Liver (tissue), 9 donors: ENCODE results near the gene UGT2B7. TPM values are rescaled to one million over a fixed set of nuclear protein-coding genes. Genes with fewer than 3 reads are reported as not detected.

Experiments used
- DNase-seq: peaks from one replicate; pipeline ENCODE4 v3.0.0-alpha.2; 2017; ENCODE audit warnings: low spot score
- H3K27ac ChIP-seq, 2 donors: one replicate each; pipeline ENCODE4 v1.7.0; 2013; ENCODE audit warnings: inconsistent platforms in 2 of 2, low read length in 2 of 2, control low read depth in 1 of 2, low read depth in 1 of 2, mild to moderate bottlenecking in 1 of 2
- H3K27me3 ChIP-seq, 4 donors: one replicate each; pipeline versions ENCODE4 v1.6.1 to v1.7.0; 2013; ENCODE audit warnings: low read length in 3 of 4, inconsistent platforms in 1 of 4, mild to moderate bottlenecking in 1 of 4, moderate library complexity in 1 of 4; ENCODE audit not compliant: control insufficient read depth in 4 of 4, insufficient read depth in 4 of 4
- H3K36me3 ChIP-seq, 4 donors: one replicate each; pipeline versions ENCODE4 v1.6.1 to v1.7.0; 2013; ENCODE audit warnings: low read length in 3 of 4, mild to moderate bottlenecking in 3 of 4, low read depth in 1 of 4, moderate library complexity in 1 of 4; ENCODE audit not compliant: control insufficient read depth in 4 of 4, insufficient read depth in 3 of 4
- H3K4me1 ChIP-seq, 4 donors: one replicate each; pipeline versions ENCODE4 v1.6.1 to v1.7.0; 2013; ENCODE audit warnings: low read length in 3 of 4, mild to moderate bottlenecking in 3 of 4, moderate library complexity in 1 of 4; ENCODE audit not compliant: control insufficient read depth in 4 of 4, insufficient read depth in 4 of 4
- H3K4me3 ChIP-seq, 3 donors: one replicate each; pipeline versions ENCODE4 v1.6.1 to v1.7.0; 2013; ENCODE audit warnings: low read length in 3 of 3, control low read depth in 1 of 3, low read depth in 1 of 3, mild to moderate bottlenecking in 1 of 3
- H3K9ac ChIP-seq, 2 donors: one replicate each; pipeline ENCODE4 v1.7.0; 2013; ENCODE audit warnings: low read length in 2 of 2, mild to moderate bottlenecking in 2 of 2, moderate library complexity in 2 of 2, control low read depth in 1 of 2, low read depth in 1 of 2
- H3K9me3 ChIP-seq, 4 donors: one replicate each; pipeline versions ENCODE4 v1.6.1 to v1.7.0; 2013; ENCODE audit warnings: low read length in 3 of 4; ENCODE audit not compliant: control insufficient read depth in 4 of 4
- CTCF ChIP-seq: fragments of 150-350 bp; IDR thresholded peaks from 2 replicates; pipeline ENCODE4 v1.5.1; 2017; ENCODE audit warnings: improper control_type of control experiment, low read depth, low read length; ENCODE audit not compliant: missing input control
- EGR1 ChIP-seq, 2 donors: IDR thresholded peaks; 2 replicates each; pipeline ENCODE4 v1.6.1; 2016 to 2018; ENCODE audit warnings: antibody characterized with exemption in 2 of 2, low read depth in 2 of 2
- FOXA1 ChIP-seq: IDR thresholded peaks from 2 replicates; pipeline ENCODE4 v1.6.1; 2016; ENCODE audit warnings: antibody characterized with exemption
- FOXA2 ChIP-seq: IDR thresholded peaks from 2 replicates; pipeline ENCODE4 v1.6.1; 2016; ENCODE audit warnings: antibody characterized with exemption
- NR2F2 ChIP-seq: IDR thresholded peaks from 2 replicates; pipeline ENCODE4 v1.6.1; 2016; ENCODE audit warnings: antibody characterized with exemption
- RAD21 ChIP-seq, 2 donors: IDR thresholded peaks; 2 replicates each; pipeline ENCODE4 v1.6.1; 2016; ENCODE audit warnings: antibody characterized with exemption in 2 of 2, mild to moderate bottlenecking in 2 of 2
- RXRA ChIP-seq, 2 donors: IDR thresholded peaks; 2 replicates each; pipeline ENCODE4 v1.6.1; 2017 to 2018; ENCODE audit warnings: antibody characterized with exemption in 2 of 2, mild to moderate bottlenecking in 1 of 2
- SP1 ChIP-seq: IDR thresholded peaks from 2 replicates; pipeline ENCODE4 v1.6.1; 2018; ENCODE audit warnings: antibody characterized with exemption, mild to moderate bottlenecking
- TAF1 ChIP-seq: conservative IDR thresholded peaks from 2 replicates; pipeline ENCODE4 v1.6.1; 2016; ENCODE audit warnings: antibody characterized with exemption, mild to moderate bottlenecking
- YY1 ChIP-seq: IDR thresholded peaks from 2 replicates; pipeline ENCODE4 v1.6.1; 2016; ENCODE audit warnings: antibody characterized with exemption, mild to moderate bottlenecking
- WGBS: extraction: QIAGEN DNeasy Blood & Tissue Kit; methylation state at CpG from one replicate; pipeline ENCODE4 v1.1.7; 2013; 5-methylcytosine and 5-hydroxymethylcytosine counted together
- polyA plus RNA-seq, 2 donors: library from polyadenylated mRNA; stranded (reverse) in 1 of 2; unstranded in 1 of 2; fragments of 200-250 nt in 1 of 2; fragments of >200 nt in 1 of 2; fragmentation: Nextera tagmentation in 1 of 2; extraction: Ambion mirVana in 1 of 2; gene quantifications; one replicate each; pipeline versions ENCODE4 v1.2.1 to v1.2.3, GENCODE V29; 2013 to 2015
- total RNA-seq, 2 donors: library from RNA; depleted of rRNA; stranded (reverse); fragments of >200 nt; gene quantifications; one replicate each; pipeline ENCODE4 v1.2.3, GENCODE V29; 2014
- donor health status: healthy.
- donor health status: healthy.
- donor health status: healthy.
- donor health status: healthy.
- donor health status: healthy.

UGT2B7 gene
- total and polyA plus RNA-seq, 4 donors = 5.9 to 198 (median 164) TPM

GRCh38 chr4:69154021-69154420, 57.7 kb downstream of the UGT2B7 start:
- 79% methylated on average over 4 of the region's 4 CpGs for WGBS

GRCh38 chr4:69156913-69157312, 60.6 kb downstream of the UGT2B7 start:
- H3K4me3 ChIP-seq = no peak overlapping the region
- H3K9me3 ChIP-seq = no peaks in the 10 kb centered on the region
- H3K4me1 ChIP-seq = peaks cover 0 to 7% (median 3%) of the 10 kb centered on the region in 4 donors
- H3K27ac ChIP-seq = no peak overlapping the region
- TF ChIP-seq RAD21 (IDR thresholded peaks at IDR 0.05) = peak in 1 of 2 donors; percentile 61
- TF ChIP-seq YY1 = no peak
- peak; percentile 24 for TF ChIP-seq CTCF
- H3K27me3 ChIP-seq = no peaks in the 10 kb centered on the region
- no peaks in the 10 kb centered on the region for H3K36me3 ChIP-seq
- 88% methylated on average over 2 of the region's 2 CpGs for WGBS
- no peak overlapping the region for H3K9ac ChIP-seq
- DNase-seq = no peak

More at GRCh38 chr4:69154021-69154420, 57.7 kb downstream of the UGT2B7 start:
- no peaks in the 10 kb centered on the region for H3K36me3 ChIP-seq
- no peaks in the 10 kb centered on the region for H3K27me3 ChIP-seq
- no peaks in the 10 kb centered on the region for H3K9me3 ChIP-seq
- DNase-seq = no peak
- no peak overlapping the region for H3K4me3 ChIP-seq
- no peak overlapping the region for H3K27ac ChIP-seq
- H3K9ac ChIP-seq = no peak overlapping the region
- peaks cover 0 to 7% (median 3%) of the 10 kb centered on the region in 4 donors for H3K4me1 ChIP-seq
- TF ChIP-seq CTCF (no peak), NR2F2 (no peak), SP1 (no peak), TAF1 (no peak), RXRA (IDR thresholded peaks at IDR 0.05) (no peak), YY1 (no peak), FOXA2 (no peak), FOXA1 (no peak), EGR1 (IDR thresholded peaks at IDR 0.05; ENCODE audit: low read depth in 2 of 2) (no peak)

Other genes starting within 250 kb of the UGT2B7 start
- gene UGT2A3, start 144.7 kb upstream of the UGT2B7 start, total RNA-seq = 10 to 100 TPM; 16.3 to 41.4 TPM
- gene UGT2A3, start 144.7 kb upstream of the UGT2B7 start, polyA plus RNA-seq = 10 to 100 TPM; 17.5 to 38.9 TPM
- gene UGT2B11, start 118.3 kb downstream of the UGT2B7 start, total RNA-seq = 1 to 10 TPM in 1 of 2 donors, under 1 TPM in 1; 0.05 to 1.0 TPM
- gene UGT2B11, start 118.3 kb downstream of the UGT2B7 start, polyA plus RNA-seq = 1 to 10 TPM in 1 of 2 donors, under 1 TPM in 1; 0.39 to 3.3 TPM
- gene UGT2B28, start 184.0 kb downstream of the UGT2B7 start, total RNA-seq = not detected
- gene UGT2B28, start 184.0 kb downstream of the UGT2B7 start, polyA plus RNA-seq = not detected